ENCODE measurements around the gene ALDH3A2.

Gene ALDH3A2

DNA sequence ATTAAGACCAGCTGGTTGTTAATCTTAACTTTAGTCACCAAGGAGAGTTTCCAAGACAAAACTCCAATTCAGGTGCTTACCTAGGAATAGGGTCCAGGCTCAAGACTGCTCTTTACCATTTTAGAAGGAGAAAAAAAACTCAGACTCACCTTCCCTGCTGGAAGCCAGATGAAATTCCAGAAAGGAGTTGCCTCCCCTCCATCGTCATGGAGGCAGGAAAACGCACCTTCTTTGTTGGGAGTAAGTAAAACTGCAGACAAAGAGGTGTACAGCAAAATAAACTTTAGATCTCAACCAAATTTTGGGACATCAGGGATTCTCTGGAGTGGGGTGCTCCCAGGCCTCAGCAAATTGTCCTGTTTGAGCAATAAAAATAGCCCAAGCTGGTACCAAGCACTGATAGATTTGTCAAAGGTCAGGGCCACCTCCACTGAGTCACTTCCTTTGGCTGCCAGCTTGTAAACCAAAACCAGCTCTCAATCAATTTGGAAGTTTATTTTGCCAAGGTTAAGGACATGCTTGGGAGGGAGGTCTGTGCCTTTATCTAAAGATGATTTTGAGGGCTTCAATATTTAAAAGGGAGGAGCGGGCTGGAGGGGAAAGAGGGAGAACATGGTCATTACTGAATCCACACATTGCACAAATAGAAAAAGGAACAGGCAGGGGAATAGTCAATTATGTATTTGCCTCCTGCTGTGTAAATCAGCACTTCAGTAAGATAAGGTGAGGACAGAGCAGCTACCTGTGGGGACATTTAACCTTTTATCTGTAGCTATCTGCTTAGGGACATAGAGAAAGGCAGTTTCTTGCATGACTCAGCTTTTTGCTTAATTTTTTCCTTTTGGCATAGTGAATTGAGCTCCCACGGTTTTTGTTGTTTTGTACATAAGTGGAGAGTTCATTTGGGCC lies 1.5 kb upstream of the ALDH3A2 start (continued):
- TF ChIP-seq ZNF514 (tag by site-specific recombination; IDR thresholded peaks at IDR 0.05) (no peak), HOXD13 (CRISPR knock-in tag; IDR thresholded peaks at IDR 0.05; ENCODE audit: borderline replicate concordance) (no peak), ZNF561 (tag by site-specific recombination; IDR thresholded peaks at IDR 0.05; ENCODE audit: borderline replicate concordance) (no peak), ZNF510 (tag by site-specific recombination; IDR thresholded peaks at IDR 0.05; ENCODE audit: insufficient replicate concordance) (no peak), REPIN1 (tag by site-specific recombination; IDR thresholded peaks at IDR 0.05; ENCODE audit: low read depth) (no peak), ZBTB48 (tag by site-specific recombination; IDR thresholded peaks at IDR 0.05) (no peak), ZBTB21 (tag by site-specific recombination; IDR thresholded peaks at IDR 0.05) (no peak), OVOL3 (tag by site-specific recombination; IDR thresholded peaks at IDR 0.05) (no peak), MZF1 (tag by site-specific recombination; IDR thresholded peaks at IDR 0.05; ENCODE audit: borderline replicate concordance) (no peak; the same call in 1 of the 2 replicates), ZBTB1 (tag by site-specific recombination; IDR thresholded peaks at IDR 0.05) (no peak), ZNF548 (tag by site-specific recombination; IDR thresholded peaks at IDR 0.05) (no peak), ZFP37 (tag by site-specific recombination; IDR thresholded peaks at IDR 0.05) (no peak), ZNF621 (tag by site-specific recombination; IDR thresholded peaks at IDR 0.05) (no peak), ZNF626 (tag by site-specific recombination; IDR thresholded peaks at IDR 0.05) (no peak), ZNF776 (tag by site-specific recombination; IDR thresholded peaks at IDR 0.05; ENCODE audit: borderline replicate concordance) (no peak), SCRT1 (tag by site-specific recombination; IDR thresholded peaks at IDR 0.05; ENCODE audit: borderline replicate concordance) (no peak), ZNF121 (tag by site-specific recombination; IDR thresholded peaks at IDR 0.05) (no peak), ZNF501 (tag by site-specific recombination; IDR thresholded peaks at IDR 0.05) (no peak), ZNF221 (tag by site-specific recombination; IDR thresholded peaks at IDR 0.05; ENCODE audit: borderline replicate concordance) (no peak), ZNF596 (tag by site-specific recombination; IDR thresholded peaks at IDR 0.05) (no peak), ZNF302 (tag by site-specific recombination; IDR thresholded peaks at IDR 0.05; ENCODE audit: low read depth) (no peak), ZNF354C (tag by site-specific recombination; IDR thresholded peaks at IDR 0.05; ENCODE audit: borderline replicate concordance, low read depth) (no peak), ZNF23 (tag by site-specific recombination; IDR thresholded peaks at IDR 0.05; ENCODE audit: borderline replicate concordance) (no peak), ZNF292 (tag by site-specific recombination; IDR thresholded peaks at IDR 0.05; ENCODE audit: borderline replicate concordance, low read depth) (no peak)
- TF ChIP-seq, protein P1, sequence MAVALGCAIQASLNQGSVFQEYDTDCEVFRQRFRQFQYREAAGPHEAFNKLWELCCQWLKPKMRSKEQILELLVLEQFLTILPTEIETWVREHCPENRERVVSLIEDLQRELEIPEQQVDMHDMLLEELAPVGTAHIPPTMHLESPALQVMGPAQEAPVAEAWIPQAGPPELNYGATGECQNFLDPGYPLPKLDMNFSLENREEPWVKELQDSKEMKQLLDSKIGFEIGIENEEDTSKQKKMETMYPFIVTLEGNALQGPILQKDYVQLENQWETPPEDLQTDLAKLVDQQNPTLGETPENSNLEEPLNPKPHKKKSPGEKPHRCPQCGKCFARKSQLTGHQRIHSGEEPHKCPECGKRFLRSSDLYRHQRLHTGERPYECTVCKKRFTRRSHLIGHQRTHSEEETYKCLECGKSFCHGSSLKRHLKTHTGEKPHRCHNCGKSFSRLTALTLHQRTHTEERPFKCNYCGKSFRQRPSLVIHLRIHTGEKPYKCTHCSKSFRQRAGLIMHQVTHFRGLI (tag by site-specific recombination; IDR thresholded peaks at IDR 0.05) = no peak
- TF ChIP-seq, protein P2, sequence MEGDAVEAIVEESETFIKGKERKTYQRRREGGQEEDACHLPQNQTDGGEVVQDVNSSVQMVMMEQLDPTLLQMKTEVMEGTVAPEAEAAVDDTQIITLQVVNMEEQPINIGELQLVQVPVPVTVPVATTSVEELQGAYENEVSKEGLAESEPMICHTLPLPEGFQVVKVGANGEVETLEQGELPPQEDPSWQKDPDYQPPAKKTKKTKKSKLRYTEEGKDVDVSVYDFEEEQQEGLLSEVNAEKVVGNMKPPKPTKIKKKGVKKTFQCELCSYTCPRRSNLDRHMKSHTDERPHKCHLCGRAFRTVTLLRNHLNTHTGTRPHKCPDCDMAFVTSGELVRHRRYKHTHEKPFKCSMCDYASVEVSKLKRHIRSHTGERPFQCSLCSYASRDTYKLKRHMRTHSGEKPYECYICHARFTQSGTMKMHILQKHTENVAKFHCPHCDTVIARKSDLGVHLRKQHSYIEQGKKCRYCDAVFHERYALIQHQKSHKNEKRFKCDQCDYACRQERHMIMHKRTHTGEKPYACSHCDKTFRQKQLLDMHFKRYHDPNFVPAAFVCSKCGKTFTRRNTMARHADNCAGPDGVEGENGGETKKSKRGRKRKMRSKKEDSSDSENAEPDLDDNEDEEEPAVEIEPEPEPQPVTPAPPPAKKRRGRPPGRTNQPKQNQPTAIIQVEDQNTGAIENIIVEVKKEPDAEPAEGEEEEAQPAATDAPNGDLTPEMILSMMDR (tag by site-specific recombination; IDR thresholded peaks at IDR 0.05) = no peak
- TF ChIP-seq, protein P3, sequence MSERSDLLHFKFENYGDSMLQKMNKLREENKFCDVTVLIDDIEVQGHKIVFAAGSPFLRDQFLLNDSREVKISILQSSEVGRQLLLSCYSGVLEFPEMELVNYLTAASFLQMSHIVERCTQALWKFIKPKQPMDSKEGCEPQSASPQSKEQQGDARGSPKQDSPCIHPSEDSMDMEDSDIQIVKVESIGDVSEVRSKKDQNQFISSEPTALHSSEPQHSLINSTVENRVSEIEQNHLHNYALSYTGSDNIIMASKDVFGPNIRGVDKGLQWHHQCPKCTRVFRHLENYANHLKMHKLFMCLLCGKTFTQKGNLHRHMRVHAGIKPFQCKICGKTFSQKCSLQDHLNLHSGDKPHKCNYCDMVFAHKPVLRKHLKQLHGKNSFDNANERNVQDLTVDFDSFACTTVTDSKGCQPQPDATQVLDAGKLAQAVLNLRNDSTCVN (tag by site-specific recombination; optimal IDR thresholded peaks at IDR 0.05) = no peak
- TF ChIP-seq, protein P4, sequence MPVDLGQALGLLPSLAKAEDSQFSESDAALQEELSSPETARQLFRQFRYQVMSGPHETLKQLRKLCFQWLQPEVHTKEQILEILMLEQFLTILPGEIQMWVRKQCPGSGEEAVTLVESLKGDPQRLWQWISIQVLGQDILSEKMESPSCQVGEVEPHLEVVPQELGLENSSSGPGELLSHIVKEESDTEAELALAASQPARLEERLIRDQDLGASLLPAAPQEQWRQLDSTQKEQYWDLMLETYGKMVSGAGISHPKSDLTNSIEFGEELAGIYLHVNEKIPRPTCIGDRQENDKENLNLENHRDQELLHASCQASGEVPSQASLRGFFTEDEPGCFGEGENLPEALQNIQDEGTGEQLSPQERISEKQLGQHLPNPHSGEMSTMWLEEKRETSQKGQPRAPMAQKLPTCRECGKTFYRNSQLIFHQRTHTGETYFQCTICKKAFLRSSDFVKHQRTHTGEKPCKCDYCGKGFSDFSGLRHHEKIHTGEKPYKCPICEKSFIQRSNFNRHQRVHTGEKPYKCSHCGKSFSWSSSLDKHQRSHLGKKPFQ (tag by site-specific recombination; IDR thresholded peaks at IDR 0.05) = no peak
- TF ChIP-seq, protein P5, sequence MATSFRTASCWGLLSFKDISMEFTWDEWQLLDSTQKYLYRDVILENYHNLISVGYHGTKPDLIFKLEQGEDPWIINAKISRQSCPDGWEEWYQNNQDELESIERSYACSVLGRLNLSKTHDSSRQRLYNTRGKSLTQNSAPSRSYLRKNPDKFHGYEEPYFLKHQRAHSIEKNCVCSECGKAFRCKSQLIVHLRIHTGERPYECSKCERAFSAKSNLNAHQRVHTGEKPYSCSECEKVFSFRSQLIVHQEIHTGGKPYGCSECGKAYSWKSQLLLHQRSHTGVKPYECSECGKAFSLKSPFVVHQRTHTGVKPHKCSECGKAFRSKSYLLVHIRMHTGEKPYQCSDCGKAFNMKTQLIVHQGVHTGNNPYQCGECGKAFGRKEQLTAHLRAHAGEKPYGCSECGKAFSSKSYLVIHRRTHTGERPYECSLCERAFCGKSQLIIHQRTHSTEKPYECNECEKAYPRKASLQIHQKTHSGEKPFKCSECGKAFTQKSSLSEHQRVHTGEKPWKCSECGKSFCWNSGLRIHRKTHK (tag by site-specific recombination; IDR thresholded peaks at IDR 0.05) = no peak
